DOHH2 (cell line): Measurements from ENCODE around the gene ATP2B2.

ENCODE experiments used
- H3F3A ChIP-seq: fragments of 200-600 bp; sonication (generic), shearing (Covaris generic); 2 replicates; pipeline ENCODE4 v1.6.0; 2016; ENCODE audit warnings: antibody characterized with exemption, mild to moderate bottlenecking; ENCODE audit not compliant: control insufficient read depth, insufficient read depth
- H3K27ac ChIP-seq: fragments of 200-600 bp; sonication (generic); 2 replicates; pipeline ENCODE4 v1.5.1; 2014; ENCODE audit warnings: low read depth, mild to moderate bottlenecking, low read length, moderate library complexity
- H3K27me3 ChIP-seq: fragments of 200-600 bp; sonication (generic); 2 replicates; pipeline ENCODE4 v1.6.1; 2014; ENCODE audit warnings: mild to moderate bottlenecking, low read length, mixed read lengths; ENCODE audit not compliant: control insufficient read depth
- H3K36me3 ChIP-seq: fragments of 200-600 bp; sonication (generic); 2 replicates; pipeline ENCODE4 v1.6.1; 2014; ENCODE audit warnings: mild to moderate bottlenecking, low read length, moderate library complexity, mixed read lengths; ENCODE audit not compliant: control insufficient read depth
- H3K4me1 ChIP-seq: fragments of 200-600 bp; sonication (generic); 2 replicates; pipeline ENCODE4 v1.6.1; 2014; ENCODE audit warnings: mild to moderate bottlenecking, low read length, mixed read lengths; ENCODE audit not compliant: control insufficient read depth
- H3K4me2 ChIP-seq: fragments of 200-600 bp; sonication (generic); 2 replicates; pipeline ENCODE4 v1.6.0; 2014; ENCODE audit warnings: mild to moderate bottlenecking, low read length, moderate library complexity
- H3K4me3 ChIP-seq: fragments of 200-600 bp; sonication (generic); 2 replicates; pipeline ENCODE4 v1.5.1; 2014; ENCODE audit warnings: mild to moderate bottlenecking, low read length, mixed read lengths
- H3K79me2 ChIP-seq: fragments of 200-600 bp; sonication (generic); 2 replicates; pipeline ENCODE4 v1.6.1; 2014; ENCODE audit warnings: mild to moderate bottlenecking, low read length, mixed read lengths; ENCODE audit not compliant: control insufficient read depth
- H3K9me2 ChIP-seq: fragments of 200-600 bp; sonication (generic); replicated peaks from 2 replicates; pipeline ENCODE4 v1.6.1; 2014; ENCODE audit warnings: mild to moderate bottlenecking, low read length, mixed read lengths; ENCODE audit not compliant: control insufficient read depth
- H3K9me3 ChIP-seq: fragments of 200-600 bp; sonication (generic); 2 replicates; pipeline ENCODE4 v1.6.1; 2014; ENCODE audit warnings: antibody characterized with exemption, low read length, mixed read lengths; ENCODE audit not compliant: control insufficient read depth, insufficient read depth
- H4K20me1 ChIP-seq: fragments of 200-600 bp; sonication (generic); 2 replicates; pipeline ENCODE4 v1.6.0; 2014; ENCODE audit warnings: low read depth, mild to moderate bottlenecking, antibody characterized with exemption, low read length, moderate library complexity; ENCODE audit not compliant: control insufficient read depth, insufficient read depth
- CTCF ChIP-seq: fragments of 200-600 bp; sonication (generic); IDR thresholded peaks from one replicate; pipeline ENCODE4 v1.5.1; 2014; ENCODE audit warnings: antibody characterized with exemption, mild to moderate bottlenecking, low read depth, low read length; ENCODE audit not compliant: poor library complexity, severe bottlenecking
- EZH2phosphoT487 ChIP-seq: fragments of 200-600 bp; sonication (generic); IDR thresholded peaks from 2 replicates; pipeline ENCODE4 v1.6.1; 2017; ENCODE audit warnings: borderline replicate concordance, mild to moderate bottlenecking, antibody characterized with exemption, low read length, moderate library complexity, mixed read lengths

ATP2B2 gene

GRCh38 chr3:10317961-10318350 is 187.4 kb downstream of the ATP2B2 start:
- Histone ChIP-seq H3K36me3 (peaks cover 56% of the 10 kb centered on the region), H3K4me2 (no peak overlapping the region), H3K27me3 (no peaks in the 10 kb centered on the region), H3K9me3 (no peaks in the 10 kb centered on the region), H3F3A (no peaks in the 10 kb centered on the region), H3K9me2 (no peaks in the 10 kb centered on the region), H3K79me2 (peaks cover 35% of the 10 kb centered on the region), H3K4me3 (no peak overlapping the region), H3K27ac (no peak overlapping the region), H4K20me1 (0 out of 2 replicates have a peak, but pooled peaks cover 4% of the 10 kb centered on the region), H3K4me1 (peaks cover 10% of the 10 kb centered on the region)
- TF ChIP-seq CTCF, result no peak
- TF ChIP-seq EZH2phosphoT487, result no peak

- Histone ChIP-seq H3K9me2 (no peaks in the 10 kb centered on the region), H3K4me3 (no peak overlapping the region), H3K27me3 (no peaks in the 10 kb centered on the region), H3K9me3 (no peaks in the 10 kb centered on the region), H3K79me2 (peaks cover 35% of the 10 kb centered on the region), H4K20me1 (0 out of 2 replicates have a peak, but pooled peaks cover 5% of the 10 kb centered on the region), H3K4me2 (no peak overlapping the region), H3K27ac (no peak overlapping the region), H3K36me3 (peaks cover 61% of the 10 kb centered on the region), H3F3A (no peaks in the 10 kb centered on the region; the same call in 1 of the 2 replicates), H3K4me1 (peaks cover 10% of the 10 kb centered on the region)
- no peak for TF ChIP-seq CTCF
- TF ChIP-seq EZH2phosphoT487, result no peak
Measured at GRCh38 chr3:10317311-10317960, 187.9 kb downstream of the ATP2B2 start.

- Histone ChIP-seq H3K9me2 (no peaks in the 10 kb centered on the region), H3K79me2 (peaks cover 35% of the 10 kb centered on the region), H3K27ac (no peak overlapping the region), H3K4me2 (no peak overlapping the region), H3K4me3 (no peak overlapping the region), H3K9me3 (no peaks in the 10 kb centered on the region), H3K36me3 (peaks cover 77% of the 10 kb centered on the region), H3K27me3 (no peaks in the 10 kb centered on the region), H3F3A (no peaks in the 10 kb centered on the region; the same call in 1 of the 2 replicates), H3K4me1 (peaks cover 10% of the 10 kb centered on the region), H4K20me1 (0 out of 2 replicates have a peak, but pooled peaks cover 8% of the 10 kb centered on the region)
- TF ChIP-seq CTCF, result no peak
- TF ChIP-seq EZH2phosphoT487, result no peak
Measured at GRCh38 chr3:10315771-10316344, 189.5 kb downstream of the ATP2B2 start.
